Sciatic nerve (tissue), 2 donors: ENCODE results near the gene SLC26A2. TPM values are rescaled to one million over a fixed set of nuclear protein-coding genes. Genes with fewer than 3 reads are reported as not detected.

Experiments used
- ATAC-seq: fragments of 200-7000 bp; cut with Tn5 transposase; one replicate; pipeline ENCODE4 v1.9.1; 2020; ENCODE audit warnings: mild to moderate bottlenecking, moderate library complexity
- DNase-seq: peaks from one replicate; pipeline ENCODE4 v3.0.0-alpha.2; 2020; ENCODE audit warnings: low spot score
- intact Hi-C: fragments of 100-400 bp; cut with DNase I; formaldehyde crosslinking; loops from one replicate; pipeline ENCODE4 v1.14.2; 2022
- total RNA-seq: library from RNA; stranded (reverse); fragmentation: NEBNext Ultra II Directional; extraction: Animal tissue kit (Norgen Biotek cat#: 25700); gene quantifications from one replicate; pipeline ENCODE4 v1.2.1, GENCODE V29; 2021
- donor health status: DM: no; HTN: no; CAD: no.
- donor health status: DM: no; HTN: no; CAD: no.

The SLC26A2 gene
- total RNA-seq, 1 donor from 2014 or later = 15.8 TPM

GRCh38 chr5:149956685-149957084 lies 3.9 kb upstream of the SLC26A2 start:
- no peak for DNase-seq
- intact Hi-C loops = no loop called here
- no peak for ATAC-seq

GRCh38 chr5:149957855-149958254 lies 2.7 kb upstream of the SLC26A2 start:
- intact Hi-C loops = loop anchor here (1.0 kb wide), 1 partner anchor 29 kb away; no protein-coding TSS in a partner anchor
- DNase-seq = no peak
- ATAC-seq = no peak

GRCh38 chr5:149959406-149960236 lies 937 bp upstream of the SLC26A2 start:
- ATAC-seq = peak; percentile 3
- no peak for DNase-seq
- intact Hi-C loops = loop anchor here (10.0 kb wide), 1 partner anchor 125 kb away; no protein-coding TSS in a partner anchor

- ATAC-seq (no peak), DNase-seq (no peak)
- intact Hi-C loops = loop anchor here (10.0 kb wide), 1 partner anchor 126 kb away; no protein-coding TSS in a partner anchor
Measured at GRCh38 chr5:149961186-149961685, 678 bp downstream of the SLC26A2 start.

GRCh38 chr5:149961957-149962409 lies 1.4 kb downstream of the SLC26A2 start:
- intact Hi-C loops = loop anchor here (10.0 kb wide), 1 partner anchor 127 kb away; no protein-coding TSS in a partner anchor
- no peak for DNase-seq
- ATAC-seq = no peak

- ATAC-seq (no peak), DNase-seq (no peak)
- intact Hi-C loops = loop anchor here (10.0 kb wide), 1 partner anchor 128 kb away; no protein-coding TSS in a partner anchor
Measured at GRCh38 chr5:149962601-149963300, 2.2 kb downstream of the SLC26A2 start.

- no peak for ATAC-seq
- intact Hi-C loops = loop anchor here (10.0 kb wide), 1 partner anchor 129 kb away; no protein-coding TSS in a partner anchor
- no peak for DNase-seq
Measured at GRCh38 chr5:149963729-149964128, 3.2 kb downstream of the SLC26A2 start.

GRCh38 chr5:149966946-149967345 lies 6.4 kb downstream of the SLC26A2 start:
- ATAC-seq (no peak), DNase-seq (no peak)
- intact Hi-C loops = loop anchor here (10.0 kb wide), 1 partner anchor 132 kb away; no protein-coding TSS in a partner anchor

- no peak for DNase-seq
Measured at GRCh38 chr5:149969181-149969930, 8.8 kb downstream of the SLC26A2 start.

GRCh38 chr5:149975409-149975808 lies 14.9 kb downstream of the SLC26A2 start:
- ATAC-seq (no peak), DNase-seq (no peak)
- intact Hi-C loops = no loop called here

More at GRCh38 chr5:149969181-149969930, 8.8 kb downstream of the SLC26A2 start:
- intact Hi-C loops = loop anchor here (10.0 kb wide), 1 partner anchor 135 kb away; no protein-coding TSS in a partner anchor
- ATAC-seq = no peak

- intact Hi-C loops = no loop called here
- ATAC-seq = no peak
Measured at GRCh38 chr5:149979896-149980295, 19.3 kb downstream of the SLC26A2 start.

GRCh38 chr5:149981206-149981605 lies 20.6 kb downstream of the SLC26A2 start:
- no peak for DNase-seq
- intact Hi-C loops = no loop called here
- no peak for ATAC-seq

More at GRCh38 chr5:149979896-149980295, 19.3 kb downstream of the SLC26A2 start:
- DNase-seq = no peak

GRCh38 chr5:149982505-149982904 lies 21.9 kb downstream of the SLC26A2 start:
- intact Hi-C loops = no loop called here
- ATAC-seq (no peak), DNase-seq (no peak)

- intact Hi-C loops = no loop called here
- ATAC-seq = no peak
- DNase-seq = no peak
Measured at GRCh38 chr5:149988126-149988525, 27.6 kb downstream of the SLC26A2 start.

- peak; percentile 81 for ATAC-seq
- intact Hi-C loops = loop anchor here (10.0 kb wide), 1 partner anchor 156 kb away; no protein-coding TSS in a partner anchor
Measured at GRCh38 chr5:149990518-149991376, 30.2 kb downstream of the SLC26A2 start.

GRCh38 chr5:149993471-149993870 lies 32.9 kb downstream of the SLC26A2 start:
- DNase-seq (no peak), ATAC-seq (no peak)
- intact Hi-C loops = loop anchor here (10.0 kb wide), 1 partner anchor 159 kb away; no protein-coding TSS in a partner anchor

More at GRCh38 chr5:149990518-149991376, 30.2 kb downstream of the SLC26A2 start:
- DNase-seq = peak; percentile 81

- DNase-seq (no peak), ATAC-seq (peak; percentile 35)
- intact Hi-C loops = loop anchor here (10.0 kb wide), 1 partner anchor 161 kb away; no protein-coding TSS in a partner anchor
Measured at GRCh38 chr5:149995385-149996204, 35.0 kb downstream of the SLC26A2 start.
